HCT116 (cell line): ENCODE results near the gene CRISPLD2. TPM values are rescaled to one million over a fixed set of nuclear protein-coding genes. Genes with fewer than 3 reads are reported as not detected.

Experiments
- ATAC-seq: fragments of 200-7000 bp; cut with Tn5 transposase; 2 replicates; pipeline ENCODE4 v1.9.1; 2020; ENCODE audit warnings: mild to moderate bottlenecking, moderate library complexity
- BruUV-seq: library from RNA; stranded (reverse); fragments of 400-500 nt; replicated peaks from 2 replicates; lab custom pipeline; 2021; lab: Mats Ljungman, UMichigan
- CTCF ChIA-PET: fragments of 300-600 bp; sonication (Branson Sonifier 250); formaldehyde crosslinking; loops from one replicate; lab custom pipeline; 2021; ENCODE audit warnings: antibody characterized with exemption; lab: Charles Lee
- POLR2A ChIA-PET: fragments of 300-600, 350-600 bp; sonication (Branson Sonifier 250); formaldehyde crosslinking; loops from one replicate; lab custom pipeline; 2021; ENCODE audit warnings: antibody characterized with exemption; lab: Charles Lee
- RAD21 ChIA-PET, 2 experiments: fragments of 300-600 bp; sonication (Branson Sonifier 250); formaldehyde crosslinking; loops; one replicate each; lab custom pipeline; 2023; ENCODE audit warnings: low total read pairs in 2 of 2; ENCODE audit not compliant: uncharacterized antibody in 2 of 2, unreplicated experiment in 2 of 2, low non-redundant PET in 1 of 2; lab: Charles Lee
- DNase-seq: peaks from one replicate; pipeline ENCODE4 v3.0.0-alpha.2; 2010; ENCODE audit warnings: low read depth, low spot score
- H2AFZ ChIP-seq: fragments of 200-600 bp; shearing (Covaris generic), sonication (generic); 2 replicates; pipeline ENCODE4 v1.6.1; 2017; ENCODE audit warnings: low read depth, mixed run types, mixed read lengths, antibody characterized with exemption, low read length; ENCODE audit not compliant: poor library complexity, severe bottlenecking
- H3K27ac ChIP-seq: 2 replicates; pipeline ENCODE4 v1.5.1; 2012; ENCODE audit warnings: low read depth, low read length
- H3K27me3 ChIP-seq: fragments of 200-600 bp; sonication (generic); 2 replicates; pipeline ENCODE4 v1.6.1; 2016; ENCODE audit warnings: mixed run types, low read length, mixed read lengths; ENCODE audit not compliant: insufficient read depth
- H3K36me3 ChIP-seq, 2 experiments: fragments of 200-500 bp in 1 of 2; fragments of 200-600 bp in 1 of 2; sonication (Bioruptor generic) in 1 of 2; sonication (generic) in 1 of 2; 2 replicates each; pipeline versions ENCODE4 v1.5.1 to v1.6.1; 2014 to 2016; ENCODE audit warnings: low read length in 2 of 2, inconsistent platforms in 1 of 2, mixed read lengths in 1 of 2, mixed run types in 1 of 2; ENCODE audit not compliant: insufficient read depth in 2 of 2, control insufficient read depth in 1 of 2
- H3K4me1 ChIP-seq, 2 experiments: fragments of 200-600 bp in 1 of 2; sonication (generic) in 1 of 2; 2 replicates each; pipeline versions ENCODE4 v1.5.1 to v1.6.1; 2012 to 2017; ENCODE audit warnings: low read length in 2 of 2, inconsistent platforms in 1 of 2, mild to moderate bottlenecking in 1 of 2, mixed read lengths in 1 of 2, mixed run types in 1 of 2, moderate library complexity in 1 of 2; ENCODE audit not compliant: insufficient read depth in 2 of 2, control insufficient read depth in 1 of 2
- H3K4me2 ChIP-seq: fragments of 200-600 bp; sonication (generic); 2 replicates; pipeline ENCODE4 v1.6.1; 2017; ENCODE audit warnings: mixed run types, low read length, mixed read lengths
- H3K4me3 ChIP-seq, 2 experiments: fragments of 200-600 bp in 1 of 2; sonication (generic) in 1 of 2; replicated peaks in 1 of 2; 2 replicates each; pipeline ENCODE4 v1.5.1; 2011 to 2016; ENCODE audit warnings: low read length in 2 of 2, control low read depth in 1 of 2, low read depth in 1 of 2, mild to moderate bottlenecking in 1 of 2, mixed read lengths in 1 of 2, mixed run types in 1 of 2
- H3K79me2 ChIP-seq: fragments of 200-600 bp; sonication (generic); 2 replicates; pipeline ENCODE4 v1.6.1; 2017; ENCODE audit warnings: mild to moderate bottlenecking, mixed run types, low read length, moderate library complexity, mixed read lengths; ENCODE audit not compliant: insufficient read depth
- H3K9ac ChIP-seq: fragments of 200-600 bp; sonication (generic); 2 replicates; pipeline ENCODE4 v1.6.1; 2016; ENCODE audit warnings: low read length, mixed read lengths
- H3K9me2 ChIP-seq: fragments of 200-600 bp; sonication (generic), shearing (Covaris generic); 2 replicates; pipeline ENCODE4 v1.6.1; 2017; ENCODE audit warnings: mixed run types, mild to moderate bottlenecking, moderate library complexity; ENCODE audit not compliant: insufficient read depth
- H3K9me3 ChIP-seq, 2 experiments: fragments of 200-500 bp in 1 of 2; fragments of 200-600 bp in 1 of 2; sonication (Bioruptor generic) in 1 of 2; sonication (generic) in 1 of 2; 2 replicates each; pipeline ENCODE4 v1.6.1; 2014 to 2017; ENCODE audit warnings: low read length in 2 of 2, mixed read lengths in 2 of 2, inconsistent platforms in 1 of 2, low read depth in 1 of 2, mild to moderate bottlenecking in 1 of 2, mixed run types in 1 of 2, moderate library complexity in 1 of 2; ENCODE audit not compliant: control insufficient read depth in 1 of 2, insufficient read depth in 1 of 2
- H4K20me1 ChIP-seq: fragments of 200-600 bp; sonication (generic), shearing (Covaris generic); 2 replicates; pipeline ENCODE4 v1.6.1; 2017; ENCODE audit warnings: mixed run types, mild to moderate bottlenecking, moderate library complexity; ENCODE audit not compliant: insufficient read depth
- FOSL1 ChIP-seq: IDR thresholded peaks from 2 replicates; pipeline ENCODE4 v1.6.1; 2012; ENCODE audit warnings: low read depth
- JUND ChIP-seq: IDR thresholded peaks from 2 replicates; pipeline ENCODE4 v1.6.1; 2012
- POLR2AphosphoS5 ChIP-seq: IDR thresholded peaks from 2 replicates; pipeline ENCODE4 v1.6.1; 2011; ENCODE audit warnings: mild to moderate bottlenecking, low read depth, low read length, moderate library complexity
- RAD21 ChIP-seq: IDR thresholded peaks from 2 replicates; pipeline ENCODE4 v1.6.1; 2012; ENCODE audit warnings: low read depth, mild to moderate bottlenecking
- SIN3A ChIP-seq: IDR thresholded peaks from 2 replicates; pipeline ENCODE4 v1.6.1; 2012; ENCODE audit warnings: low read depth
- intact Hi-C: fragments of 100-400 bp; cut with micrococcal nuclease; formaldehyde crosslinking; loops from 2 replicates; pipeline ENCODE4 v1.10.0; 2022
- total RNA-seq: library from RNA; stranded (reverse); gene quantifications from one replicate; pipeline ENCODE4 v1.2.1, GENCODE V29; 2021; ENCODE audit not compliant: unreplicated experiment
- TF ChIP-seq, protein P1 (sequence below): IDR thresholded peaks from 2 replicates; pipeline ENCODE4 v1.6.1; 2012
- TF ChIP-seq, protein P2 (sequence below): IDR thresholded peaks from 2 replicates; pipeline ENCODE4 v1.6.1; 2012

The CRISPLD2 gene
- total RNA-seq, 1 experiment from 2014 or later, result 4.6 TPM

DNA sequence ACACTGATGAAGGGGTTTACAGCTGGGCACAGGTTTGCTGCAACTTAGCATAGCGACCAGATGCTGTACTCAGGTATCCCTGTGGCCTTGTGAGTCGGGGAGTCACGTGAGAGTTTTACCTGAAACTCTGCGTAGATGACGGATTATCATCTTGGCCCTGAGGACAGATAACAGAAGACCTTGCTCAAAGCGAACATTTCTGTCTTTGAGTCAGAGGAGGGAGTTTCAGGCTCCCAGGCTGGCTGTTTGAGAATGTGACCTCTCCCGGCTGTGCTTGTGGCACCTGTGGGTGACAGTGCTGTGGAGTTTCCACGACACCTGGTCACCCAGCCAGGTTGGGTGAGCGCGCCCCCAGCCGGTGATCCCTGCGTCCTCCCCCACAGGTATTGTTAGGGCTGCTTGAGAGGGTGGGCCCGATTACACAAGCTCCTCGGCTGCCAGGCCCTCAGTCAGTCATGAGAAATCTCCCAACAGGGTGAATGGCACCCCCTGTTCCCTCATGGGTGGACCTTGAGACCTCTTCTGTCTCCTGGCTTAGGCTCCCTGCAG lies 44.4 kb upstream of the CRISPLD2 start:
- DNase-seq, result no peak
- TF ChIP-seq RAD21 (no peak), JUND (no peak)

DNA sequence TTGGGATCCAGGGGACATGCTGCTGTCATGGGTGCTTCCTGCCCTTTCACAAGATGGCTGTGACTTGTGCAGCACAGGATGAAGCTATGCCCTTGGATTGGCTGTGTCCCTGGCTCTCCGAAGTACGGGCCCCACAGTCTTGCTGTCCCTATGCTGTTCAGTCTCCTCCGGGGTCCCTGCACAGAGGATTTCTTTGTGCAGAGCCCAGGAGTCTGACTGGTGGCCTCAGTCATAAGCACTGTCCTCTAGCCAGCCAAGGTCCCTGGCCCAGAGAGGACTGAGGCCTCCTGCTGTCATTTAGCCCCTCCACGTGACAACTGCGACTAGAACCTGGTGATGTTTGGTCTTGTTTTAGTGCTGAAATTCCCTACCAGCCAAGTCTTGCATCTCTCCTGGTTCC lies 42.4 kb upstream of the CRISPLD2 start:
- ATAC-seq (no peak), DNase-seq (no peak)
- H3K79me2 ChIP-seq, result peaks cover 15% of the 10 kb centered on the region; the same call in 1 of the 2 replicates
- no TSS peak for BruUV-seq
- H3K4me2 ChIP-seq, result no peak overlapping the region
- no peaks in the 10 kb centered on the region for H3K9me3 ChIP-seq
- H3K36me3 ChIP-seq, result peaks cover 48 to 67% of the 10 kb centered on the region in 2 experiments
- ChIA-PET POLR2A (no interaction called here), RAD21 (no interaction called here), CTCF (no interaction called here)
- H4K20me1 ChIP-seq, result no peaks in the 10 kb centered on the region
- no peak overlapping the region for H2AFZ ChIP-seq
- TF ChIP-seq RAD21, result no peak
- TF ChIP-seq, protein P1, sequence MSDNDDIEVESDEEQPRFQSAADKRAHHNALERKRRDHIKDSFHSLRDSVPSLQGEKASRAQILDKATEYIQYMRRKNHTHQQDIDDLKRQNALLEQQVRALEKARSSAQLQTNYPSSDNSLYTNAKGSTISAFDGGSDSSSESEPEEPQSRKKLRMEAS, result no peak
- TF ChIP-seq, protein P2, sequence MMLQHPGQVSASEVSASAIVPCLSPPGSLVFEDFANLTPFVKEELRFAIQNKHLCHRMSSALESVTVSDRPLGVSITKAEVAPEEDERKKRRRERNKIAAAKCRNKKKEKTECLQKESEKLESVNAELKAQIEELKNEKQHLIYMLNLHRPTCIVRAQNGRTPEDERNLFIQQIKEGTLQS, result no peak
- no peak for TF ChIP-seq FOSL1
- TF ChIP-seq POLR2AphosphoS5, result no peak
- TF ChIP-seq JUND, result no peak
- no peak for TF ChIP-seq SIN3A
- no peak overlapping the region for H3K27ac ChIP-seq
- no peaks in the 10 kb centered on the region for H3K27me3 ChIP-seq
- H3K9ac ChIP-seq, result no peak overlapping the region
- H3K4me3 ChIP-seq, result no peak overlapping the region
- H3K4me1 ChIP-seq, result no peaks in the 10 kb centered on the region
- intact Hi-C loops, result no loop called here
- no peaks in the 10 kb centered on the region for H3K9me2 ChIP-seq

More for the DNA sequence above, 44.4 kb upstream of the CRISPLD2 start:
- Histone ChIP-seq H3K4me2 (no peak overlapping the region), H3K9me3 (no peaks in the 10 kb centered on the region), H3K9ac (no peak overlapping the region), H3K27me3 (no peaks in the 10 kb centered on the region), H3K36me3 (peaks cover 48 to 71% of the 10 kb centered on the region in 2 experiments), H3K79me2 (peaks cover 33% of the 10 kb centered on the region), H2AFZ (no peak overlapping the region), H4K20me1 (no peaks in the 10 kb centered on the region), H3K4me3 (no peak overlapping the region), H3K9me2 (no peaks in the 10 kb centered on the region), H3K27ac (no peak overlapping the region), H3K4me1 (no peaks in the 10 kb centered on the region)
- ChIA-PET RAD21 (no interaction called here), CTCF (interaction anchor here (0.6 to 1.4 kb wide), 2 partner anchors 9 to 177 kb away, joined by 3 to 4 read pairs; no protein-coding TSS in a partner anchor), POLR2A (no interaction called here)
- no peak for ATAC-seq
- intact Hi-C loops, result no loop called here
- BruUV-seq, result no TSS peak
